H1 (cell line): ENCODE results near the gene CFL2. TPM values are rescaled to one million over a fixed set of nuclear protein-coding genes. Genes with fewer than 3 reads are reported as not detected.

Experiments used
- CTCF ChIA-PET: fragments of 300-600 bp; sonication (Branson Sonifier 250); formaldehyde crosslinking; loops from one replicate; lab custom pipeline; 2021; ENCODE audit not compliant: partially characterized antibody; lab: Charles Lee
- POLR2A ChIA-PET: fragments of 300-600 bp; sonication (Branson Sonifier 250); formaldehyde crosslinking; loops from one replicate; lab custom pipeline; 2021; ENCODE audit warnings: inconsistent platforms; ENCODE audit not compliant: partially characterized antibody; lab: Charles Lee
- DNase-seq, 2 experiments: peaks; one replicate each; pipeline versions ENCODE4 v3.0.0 to v3.0.0-alpha.2; 2010 to 2022; ENCODE audit warnings: low spot score in 2 of 2, low read depth in 1 of 2, mixed read lengths in 1 of 2
- FAIRE-seq: peaks from 2 replicates; lab custom pipeline; 2011; peaks lifted over from hg19 to GRCh38; lab: Jason Lieb, UNC
- H2AFZ ChIP-seq: 2 replicates; pipeline ENCODE4 v1.8.1; 2012; ENCODE audit warnings: low read length, inconsistent platforms
- H2AK5ac ChIP-seq: 2 replicates; pipeline ENCODE4 v1.6.1; 2013; ENCODE audit warnings: low read depth, low read length
- H2BK120ac ChIP-seq: replicated peaks from 2 replicates; pipeline ENCODE3; 2013; ENCODE audit warnings: low read depth, low read length, inconsistent platforms
- H2BK12ac ChIP-seq: 2 replicates; pipeline ENCODE4 v1.6.1; 2013; ENCODE audit warnings: low read depth, low read length
- H2BK15ac ChIP-seq: 2 replicates; pipeline ENCODE4 v1.6.1; 2013; ENCODE audit warnings: low read length
- H2BK20ac ChIP-seq: 2 replicates; pipeline ENCODE4 v1.6.1; 2013; ENCODE audit warnings: low read length
- H2BK5ac ChIP-seq: 2 replicates; pipeline ENCODE4 v1.6.1; 2013; ENCODE audit warnings: low read depth, low read length
- H3K14ac ChIP-seq: 2 replicates; pipeline ENCODE4 v1.6.1; 2013; ENCODE audit warnings: inconsistent platforms; ENCODE audit not compliant: insufficient read length
- H3K18ac ChIP-seq: 2 replicates; pipeline ENCODE4 v1.6.1; 2013; ENCODE audit warnings: low read length; ENCODE audit errors: extremely low read depth
- H3K23ac ChIP-seq: 2 replicates; pipeline ENCODE4 v1.6.1; 2013; ENCODE audit warnings: inconsistent platforms; ENCODE audit not compliant: insufficient read length
- H3K23me2 ChIP-seq: 2 replicates; pipeline ENCODE4 v1.6.1; 2013; ENCODE audit warnings: low read depth, low read length
- H3K27ac ChIP-seq: 2 replicates; pipeline ENCODE4 v1.6.1; 2011; ENCODE audit warnings: low read depth, low read length, inconsistent platforms
- H3K27me3 ChIP-seq, 4 experiments: replicated peaks in 1 of 4; 1 replicate in 1 of 4; 2 replicates in 3 of 4; pipeline versions ENCODE4 v1.6.1 to v1.8.1; 2011 to 2013; ENCODE audit warnings: low read length in 3 of 4, mild to moderate bottlenecking in 3 of 4, inconsistent platforms in 2 of 4, mixed read lengths in 2 of 4, moderate library complexity in 1 of 4; ENCODE audit not compliant: control insufficient read depth in 3 of 4, insufficient read depth in 3 of 4; ENCODE audit errors: extremely low read depth in 1 of 4
- H3K36me3 ChIP-seq, 4 experiments: 2 replicates each; pipeline versions ENCODE4 v1.6.1 to v1.8.1; 2011 to 2013; ENCODE audit warnings: mild to moderate bottlenecking in 4 of 4, low read length in 3 of 4, moderate library complexity in 2 of 4, control low read depth in 1 of 4, inconsistent platforms in 1 of 4; ENCODE audit not compliant: insufficient read depth in 4 of 4, control insufficient read depth in 2 of 4
- H3K4ac ChIP-seq: replicated peaks from 2 replicates; pipeline ENCODE3; 2013; ENCODE audit warnings: low read length, low read depth, mixed read lengths, inconsistent platforms; ENCODE audit not compliant: insufficient read length
- H3K4me1 ChIP-seq, 4 experiments: replicated peaks in 1 of 4; 1 replicate in 1 of 4; 2 replicates in 3 of 4; pipeline versions ENCODE4 v1.6.1 to v1.8.1; 2011 to 2013; ENCODE audit warnings: low read length in 3 of 4, inconsistent platforms in 2 of 4, mixed read lengths in 1 of 4; ENCODE audit not compliant: insufficient read depth in 4 of 4, control insufficient read depth in 3 of 4
- H3K4me2 ChIP-seq, 2 experiments: 2 replicates each; pipeline versions ENCODE4 v1.6.1 to v1.8.1; 2011 to 2013; ENCODE audit warnings: low read depth in 2 of 2, low read length in 2 of 2, control low read depth in 1 of 2, inconsistent platforms in 1 of 2, mild to moderate bottlenecking in 1 of 2; ENCODE audit not compliant: insufficient read depth in 1 of 2
- H3K4me3 ChIP-seq, 4 experiments: fragments of 200-600, 300-600 bp in 1 of 4; sonication (generic), shearing (Covaris generic), sonication (Bioruptor Twin) in 1 of 4; 2 replicates each; pipeline versions ENCODE4 v1.5.1 to v1.8.1; 2011 to 2016; ENCODE audit warnings: low read length in 4 of 4, low read depth in 3 of 4, control low read depth in 2 of 4, inconsistent platforms in 2 of 4, mild to moderate bottlenecking in 2 of 4, mixed read lengths in 1 of 4, moderate library complexity in 1 of 4; ENCODE audit not compliant: insufficient read depth in 2 of 4; ENCODE audit errors: extremely low read depth in 1 of 4
- H3K56ac ChIP-seq: replicated peaks from 2 replicates; pipeline ENCODE3; 2013; ENCODE audit warnings: low read depth, mild to moderate bottlenecking, mixed read lengths, low read length, inconsistent platforms; ENCODE audit not compliant: insufficient read length
- H3K79me1 ChIP-seq: 2 replicates; pipeline ENCODE4 v1.6.1; 2013; ENCODE audit warnings: low read depth, low read length, control low read depth
- H3K79me2 ChIP-seq, 2 experiments: 2 replicates each; pipeline versions ENCODE4 v1.6.1 to v1.8.1; 2012 to 2013; ENCODE audit warnings: low read length in 2 of 2, mild to moderate bottlenecking in 2 of 2, inconsistent platforms in 1 of 2; ENCODE audit not compliant: insufficient read depth in 2 of 2, control insufficient read depth in 1 of 2
- H3K9ac ChIP-seq, 4 experiments: replicated peaks in 1 of 4; 1 replicate in 1 of 4; 2 replicates in 3 of 4; pipeline versions ENCODE4 v1.6.1 to v1.8.1; 2011 to 2013; ENCODE audit warnings: low read depth in 3 of 4, low read length in 3 of 4, control low read depth in 2 of 4, mild to moderate bottlenecking in 2 of 4, moderate library complexity in 2 of 4, inconsistent platforms in 1 of 4; ENCODE audit errors: extremely low read depth in 1 of 4
- H3K9me3 ChIP-seq, 2 experiments: 2 replicates each; pipeline versions ENCODE4 v1.6.1 to v1.8.1; 2012 to 2013; ENCODE audit warnings: mild to moderate bottlenecking in 2 of 2, moderate library complexity in 2 of 2, control low read depth in 1 of 2, inconsistent platforms in 1 of 2, low read depth in 1 of 2, low read length in 1 of 2, mixed read lengths in 1 of 2; ENCODE audit not compliant: insufficient read depth in 2 of 2
- H4K20me1 ChIP-seq, 2 experiments: replicated peaks in 1 of 2; 2 replicates each; pipeline versions ENCODE3 to v1.8.1; 2011 to 2013; ENCODE audit warnings: inconsistent platforms in 2 of 2, low read length in 2 of 2, mild to moderate bottlenecking in 1 of 2; ENCODE audit not compliant: insufficient read depth in 2 of 2, control insufficient read depth in 1 of 2
- H4K5ac ChIP-seq: 2 replicates; pipeline ENCODE4 v1.6.1; 2013; ENCODE audit warnings: low read length, low read depth, mixed read lengths, inconsistent platforms; ENCODE audit not compliant: insufficient read length
- H4K8ac ChIP-seq: 2 replicates; pipeline ENCODE4 v1.8.0; 2013; ENCODE audit warnings: mild to moderate bottlenecking, moderate library complexity, low read length, inconsistent platforms; ENCODE audit not compliant: insufficient read depth; ENCODE audit errors: extremely low read depth
- H4K91ac ChIP-seq: replicated peaks from 2 replicates; pipeline ENCODE3; 2013; ENCODE audit warnings: low read length, mixed read lengths, inconsistent platforms; ENCODE audit not compliant: insufficient read length
- CHD1 ChIP-seq: IDR thresholded peaks from 2 replicates; pipeline ENCODE4 v1.6.1; 2012; ENCODE audit warnings: low read depth, low read length, improper control_type of control experiment
- CTCF ChIP-seq, 3 experiments: IDR thresholded peaks; 1 replicate in 2 of 3; 2 replicates in 1 of 3; pipeline versions ENCODE4 v1.5.1 to v1.6.1; 2011; ENCODE audit warnings: low read length in 3 of 3, mild to moderate bottlenecking in 3 of 3, inconsistent platforms in 2 of 3, low read depth in 1 of 3, moderate library complexity in 1 of 3; ENCODE audit not compliant: insufficient read depth in 1 of 3; ENCODE audit errors: control extremely low read depth in 1 of 3
- EP300 ChIP-seq, 2 experiments: IDR thresholded peaks; 1 replicate in 1 of 2; 2 replicates in 1 of 2; pipeline ENCODE4 v1.6.1; 2011 to 2012; ENCODE audit warnings: low read depth in 2 of 2, low read length in 2 of 2, mild to moderate bottlenecking in 2 of 2, borderline replicate concordance in 1 of 2, inconsistent platforms in 1 of 2, moderate library complexity in 1 of 2
- GABPA ChIP-seq: IDR thresholded peaks from 2 replicates; pipeline ENCODE4 v1.6.1; 2011; ENCODE audit warnings: mild to moderate bottlenecking, low read length, moderate library complexity, borderline replicate concordance; ENCODE audit not compliant: insufficient read depth
- KDM1A ChIP-seq: fragments of 200-600, 300-600 bp; sonication (generic); IDR thresholded peaks from 2 replicates; pipeline ENCODE4 v1.7.1; 2016; ENCODE audit warnings: mild to moderate bottlenecking, low read length, borderline replicate concordance
- KDM4A ChIP-seq: IDR thresholded peaks from one replicate; pipeline ENCODE4 v1.7.1; 2012; ENCODE audit warnings: low read depth, mild to moderate bottlenecking, moderate library complexity, low read length, inconsistent platforms; ENCODE audit not compliant: severe bottlenecking
- POLR2AphosphoS5 ChIP-seq: IDR thresholded peaks from 2 replicates; pipeline ENCODE4 v1.6.1; 2011; ENCODE audit warnings: low read depth, low read length
- SUZ12 ChIP-seq: fragments of 200-600 bp; sonication (generic); IDR thresholded peaks from 2 replicates; pipeline ENCODE4 v1.6.1; 2012; ENCODE audit warnings: mild to moderate bottlenecking, inconsistent platforms, low read length, moderate library complexity, mixed read lengths
- TAF1 ChIP-seq: IDR thresholded peaks from 2 replicates; pipeline ENCODE4 v1.6.1; 2011; ENCODE audit warnings: mild to moderate bottlenecking, low read depth, low read length
- TCF12 ChIP-seq: IDR thresholded peaks from 2 replicates; pipeline ENCODE4 v1.6.1; 2011; ENCODE audit warnings: low read depth, mild to moderate bottlenecking, low read length
- whole genome bisulfite sequencing, 2 experiments: shearing (Covaris generic) in 1 of 2; methylation state at CpG; one replicate each; pipeline versions ENCODE4 v1.1.6 to v1.1.7; 2013 to 2015; ENCODE audit warnings: low lambda C conversion rate in 2 of 2, mixed read lengths in 2 of 2, inconsistent platforms in 1 of 2, low coverage in 1 of 2, missing lambda C conversion rate in 1 of 2; ENCODE audit not compliant: insufficient replicate concordance in 2 of 2, insufficient coverage in 1 of 2, insufficient read length in 1 of 2; ENCODE audit errors: extremely low coverage in 1 of 2, missing lambda C conversion rate in 1 of 2; 5-methylcytosine and 5-hydroxymethylcytosine counted together
- polyA plus RNA-seq, 7 experiments: library from polyadenylated mRNA; depleted of rRNA in 3 of 7; stranded (reverse) in 5 of 7; unstranded in 2 of 7; fragments of >200 nt in 5 of 7; fragments of 200-250 nt in 2 of 7; gene quantifications; 1 replicate in 5 of 7; 2 replicates in 1 of 7; 4 replicates in 1 of 7; pipeline versions ENCODE4 v1.2.1 to v1.2.3, GENCODE V29; 2011 to 2013; ENCODE audit warnings: missing spikeins in 2 of 7, mixed read lengths in 2 of 7
- total RNA-seq: library from RNA; stranded (reverse); fragmentation: NEBNext Ultra II Directional; extraction: Animal tissue kit (Norgen Biotek cat#: 25700); gene quantifications from 2 replicates; pipeline ENCODE4 v1.2.1, GENCODE V29; 2021

CFL2 gene
- total and polyA plus RNA-seq, 2 of the 8 experiments (the other 6 are each of a cell fraction or from before 2014, with no cell fraction given), result 9.7 to 20.5 TPM

GRCh38 chr14:34676516-34677211, 37.7 kb downstream of the CFL2 start:
- DNase-seq (no peak), FAIRE-seq (no peak)
- WGBS, 2 experiments, result 90% methylated on average over 7 of the region's 7 CpGs; no CpG with 5 or more reads in 1 of the 2 experiments
- Histone ChIP-seq H4K8ac (no peak overlapping the region), H2BK15ac (no peak overlapping the region), H3K27me3 (no peaks in the 10 kb centered on the region), H2BK20ac (no peak overlapping the region), H3K79me2 (no peaks in the 10 kb centered on the region), H3K9me3 (no peaks in the 10 kb centered on the region), H3K4ac (no peak overlapping the region), H3K23ac (no peak overlapping the region), H2AK5ac (no peak overlapping the region), H3K4me2 (no peak overlapping the region), H4K91ac (no peak overlapping the region), H2BK120ac (no peak overlapping the region), H3K79me1 (no peaks in the 10 kb centered on the region), H2BK5ac (no peak overlapping the region), H3K4me3 (no peak overlapping the region), H3K27ac (no peak overlapping the region), H2AFZ (no peak overlapping the region), H3K36me3 (no peaks in the 10 kb centered on the region), H3K23me2 (no peaks in the 10 kb centered on the region), H3K4me1 (peaks cover 0 to 6% (median 3%) of the 10 kb centered on the region in 4 experiments; a peak in 4 of 7 replicates), H3K9ac (no peak overlapping the region), H2BK12ac (no peak overlapping the region), H3K18ac (no peak overlapping the region), H3K14ac (no peak overlapping the region), H3K56ac (no peak overlapping the region), H4K20me1 (no peaks in the 10 kb centered on the region), H4K5ac (no peak overlapping the region)
- CTCF ChIA-PET, result interaction anchor here (0.8 to 1.5 kb wide), 2 partner anchors 41 to 47 kb away, joined by 4 read pairs; no protein-coding TSS in a partner anchor
- POLR2A ChIA-PET, result no interaction called here
- TF ChIP-seq GABPA (no peak), KDM1A (no peak), CTCF (IDR thresholded peaks at IDR 0.05; ENCODE audit: control extremely low read depth in 1 of 3, insufficient read depth in 1 of 3, low read depth in 1 of 3, low read length in 3 of 3) (no peak), KDM4A (no peak), TAF1 (no peak), TCF12 (no peak), POLR2AphosphoS5 (no peak), CHD1 (no peak), SUZ12 (no peak), EP300 (IDR thresholded peaks at IDR 0.05; ENCODE audit: borderline replicate concordance in 1 of 2, low read depth in 2 of 2, low read length in 2 of 2) (no peak)
